ENCODE measurements around the gene SMIM38.

DNA sequence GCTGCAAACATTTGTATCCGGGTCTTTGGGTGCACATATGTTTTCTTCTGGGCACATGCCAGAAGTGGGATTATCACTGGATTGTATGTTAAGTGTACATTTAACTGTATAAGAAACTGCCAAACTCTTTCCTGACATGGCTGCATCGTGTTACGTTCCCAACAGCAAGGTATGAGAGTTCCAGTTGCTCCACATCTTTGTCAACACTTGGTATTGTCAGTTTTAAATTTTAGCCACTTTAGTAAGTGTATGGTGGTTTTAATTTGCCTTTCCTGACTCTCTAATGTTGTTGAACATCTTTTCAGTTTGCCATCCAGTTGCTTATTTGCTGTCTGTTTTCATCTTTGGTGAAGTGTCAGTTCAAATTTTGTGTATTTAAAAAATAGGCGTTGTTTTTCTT lies 22.5 kb upstream of the SMIM38 start:
- TF ChIP-seq POLR2A (IDR thresholded peaks at IDR 0.05) (no peak), CTCF (IDR thresholded peaks at IDR 0.05) (no peak)
